ENCODE measurements around the gene KIAA0232. TPM values are rescaled to one million over a fixed set of nuclear protein-coding genes. Genes with fewer than 3 reads are reported as not detected.

KIAA0232 gene
- total and polyA plus RNA-seq, 9 of the 15 experiments (the other 6 are each of a cell fraction or from before 2014, with no cell fraction given) = 3.5 to 17.4 (median 13.0) TPM

DNA sequence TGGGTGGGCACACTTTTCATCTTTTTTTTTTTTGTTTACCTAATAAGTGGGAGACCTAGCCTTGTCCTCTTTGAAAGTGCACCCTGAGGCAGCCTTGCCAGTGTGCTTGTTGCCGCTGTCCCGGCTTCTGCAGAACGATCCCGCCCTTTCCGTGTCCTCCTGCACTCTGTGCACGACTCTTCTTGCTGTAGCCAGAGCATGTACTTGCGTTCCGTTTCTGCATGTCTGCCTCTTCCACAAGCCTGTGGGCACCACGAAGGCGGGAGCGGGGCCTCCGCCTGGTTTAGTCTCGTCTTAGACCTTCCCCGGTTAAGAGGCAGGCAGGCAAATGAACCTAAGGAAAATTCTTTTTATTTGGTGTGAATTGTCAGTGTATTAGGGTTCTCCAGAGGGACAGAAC, 94.5 kb downstream of the KIAA0232 start (continued):
- TF ChIP-seq C11orf30 (IDR thresholded peaks at IDR 0.05; ENCODE audit: low read depth) (no peak), HMGN3 (IDR thresholded peaks at IDR 0.05; ENCODE audit: borderline replicate concordance, extremely low read depth, insufficient read length, low read depth, low read length) (no peak), CBX1 (IDR thresholded peaks at IDR 0.05; ENCODE audit: low read depth) (no peak), NFE2L1 (tag; IDR thresholded peaks at IDR 0.05; ENCODE audit: borderline replicate concordance, low read depth) (no peak), ARNT (IDR thresholded peaks at IDR 0.05) (no peak)
- TF ChIP-seq, protein P1, sequence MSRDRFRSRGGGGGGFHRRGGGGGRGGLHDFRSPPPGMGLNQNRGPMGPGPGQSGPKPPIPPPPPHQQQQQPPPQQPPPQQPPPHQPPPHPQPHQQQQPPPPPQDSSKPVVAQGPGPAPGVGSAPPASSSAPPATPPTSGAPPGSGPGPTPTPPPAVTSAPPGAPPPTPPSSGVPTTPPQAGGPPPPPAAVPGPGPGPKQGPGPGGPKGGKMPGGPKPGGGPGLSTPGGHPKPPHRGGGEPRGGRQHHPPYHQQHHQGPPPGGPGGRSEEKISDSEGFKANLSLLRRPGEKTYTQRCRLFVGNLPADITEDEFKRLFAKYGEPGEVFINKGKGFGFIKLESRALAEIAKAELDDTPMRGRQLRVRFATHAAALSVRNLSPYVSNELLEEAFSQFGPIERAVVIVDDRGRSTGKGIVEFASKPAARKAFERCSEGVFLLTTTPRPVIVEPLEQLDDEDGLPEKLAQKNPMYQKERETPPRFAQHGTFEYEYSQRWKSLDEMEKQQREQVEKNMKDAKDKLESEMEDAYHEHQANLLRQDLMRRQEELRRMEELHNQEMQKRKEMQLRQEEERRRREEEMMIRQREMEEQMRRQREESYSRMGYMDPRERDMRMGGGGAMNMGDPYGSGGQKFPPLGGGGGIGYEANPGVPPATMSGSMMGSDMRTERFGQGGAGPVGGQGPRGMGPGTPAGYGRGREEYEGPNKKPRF (IDR thresholded peaks at IDR 0.05; ENCODE audit: low read depth, low read length) = no peak

DNA sequence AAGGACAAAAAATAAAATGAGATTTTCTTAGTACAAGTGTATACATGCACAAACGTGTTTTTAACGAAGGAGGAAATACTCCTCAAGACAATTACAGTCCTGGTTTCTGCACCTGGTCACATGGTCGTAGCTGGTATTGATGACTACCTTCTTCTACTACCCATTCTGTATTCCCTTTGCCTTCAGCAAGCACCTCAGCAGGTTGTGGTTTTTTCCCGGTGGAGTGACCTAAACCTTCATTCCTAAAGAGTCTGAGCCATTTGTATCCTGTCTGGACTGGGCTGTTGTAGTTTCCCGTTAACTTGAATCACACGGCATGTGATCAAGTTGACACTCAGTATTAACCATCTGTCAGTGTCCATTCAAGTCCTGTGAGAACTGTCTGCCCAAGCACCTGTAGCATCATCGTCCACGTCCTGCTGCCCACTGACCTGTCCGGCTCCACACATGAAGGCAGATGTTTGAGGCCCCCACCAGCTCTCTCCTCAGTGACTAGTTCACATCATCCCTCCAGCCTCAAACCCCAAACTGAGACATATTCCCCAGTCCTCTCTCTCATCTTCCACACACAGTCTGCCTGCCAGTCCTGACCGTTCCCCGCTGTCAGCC, 96.0 kb downstream of the KIAA0232 start:
- H3K79me2 ChIP-seq (ENCODE audit: control insufficient read depth, insufficient read depth, low read length) = 0 out of 3 replicates have a peak, but pooled peaks cover 7% of the 10 kb centered on the region
- H3K36me3 ChIP-seq (ENCODE audit: control insufficient read depth, insufficient read depth, low read length) = peaks cover 94% of the 10 kb centered on the region
- no peaks in the 10 kb centered on the region for H3K9me3 ChIP-seq (replicated peaks; ENCODE audit: control insufficient read depth, insufficient read depth, low read depth, low read length)
- peaks cover 5% of the 10 kb centered on the region for H4K20me1 ChIP-seq (replicated peaks; ENCODE audit: control insufficient read depth, insufficient read depth, low read length)
- no peaks in the 10 kb centered on the region for H3K4me1 ChIP-seq (replicated peaks in 1 of 2; ENCODE audit: control insufficient read depth in 2 of 2, insufficient read depth in 2 of 2, low read length in 2 of 2)
- no peak overlapping the region for H3K9ac ChIP-seq (ENCODE audit: insufficient read depth in 1 of 2, low read depth in 2 of 2, low read length in 2 of 2)
- H3K27me3 ChIP-seq (ENCODE audit: control insufficient read depth in 2 of 2, insufficient read depth in 2 of 2, low read length in 2 of 2) = no peaks in the 10 kb centered on the region
- DNase-seq (ENCODE audit: extremely low read depth in 1 of 4, low spot score in 3 of 4) = no peak
- FAIRE-seq = no peak
- 90% methylated on average over 10 of the region's 11 CpGs for WGBS (ENCODE audit: insufficient coverage, low coverage, missing lambda C conversion rate)
- BruUV-seq (replicated peaks) = no TSS peak
- intact Hi-C loops (cut with micrococcal nuclease) = no loop called here
- H3K4me2 ChIP-seq (ENCODE audit: insufficient read depth, low read length) = no peak overlapping the region
- CTCF ChIA-PET (ENCODE audit: low intra/inter-chr PET ratio) = no interaction called here
- in situ Hi-C loops (cut with MboI) = no loop called here
- H3K9me1 ChIP-seq (ENCODE audit: control insufficient read depth, insufficient read depth, low read length) = no peaks in the 10 kb centered on the region
- H3K27ac ChIP-seq (ENCODE audit: extremely low read depth, low read depth, low read length) = no peak overlapping the region
- no peak for ATAC-seq
- POLR2A ChIA-PET = no interaction called here
- no peak for TF ChIP-seq SMAD4 (CRISPR knock-in tag; conservative IDR thresholded peaks at IDR 0.05)
- no peak for TF ChIP-seq ARNT (IDR thresholded peaks at IDR 0.05)
- TF ChIP-seq, protein P2, sequence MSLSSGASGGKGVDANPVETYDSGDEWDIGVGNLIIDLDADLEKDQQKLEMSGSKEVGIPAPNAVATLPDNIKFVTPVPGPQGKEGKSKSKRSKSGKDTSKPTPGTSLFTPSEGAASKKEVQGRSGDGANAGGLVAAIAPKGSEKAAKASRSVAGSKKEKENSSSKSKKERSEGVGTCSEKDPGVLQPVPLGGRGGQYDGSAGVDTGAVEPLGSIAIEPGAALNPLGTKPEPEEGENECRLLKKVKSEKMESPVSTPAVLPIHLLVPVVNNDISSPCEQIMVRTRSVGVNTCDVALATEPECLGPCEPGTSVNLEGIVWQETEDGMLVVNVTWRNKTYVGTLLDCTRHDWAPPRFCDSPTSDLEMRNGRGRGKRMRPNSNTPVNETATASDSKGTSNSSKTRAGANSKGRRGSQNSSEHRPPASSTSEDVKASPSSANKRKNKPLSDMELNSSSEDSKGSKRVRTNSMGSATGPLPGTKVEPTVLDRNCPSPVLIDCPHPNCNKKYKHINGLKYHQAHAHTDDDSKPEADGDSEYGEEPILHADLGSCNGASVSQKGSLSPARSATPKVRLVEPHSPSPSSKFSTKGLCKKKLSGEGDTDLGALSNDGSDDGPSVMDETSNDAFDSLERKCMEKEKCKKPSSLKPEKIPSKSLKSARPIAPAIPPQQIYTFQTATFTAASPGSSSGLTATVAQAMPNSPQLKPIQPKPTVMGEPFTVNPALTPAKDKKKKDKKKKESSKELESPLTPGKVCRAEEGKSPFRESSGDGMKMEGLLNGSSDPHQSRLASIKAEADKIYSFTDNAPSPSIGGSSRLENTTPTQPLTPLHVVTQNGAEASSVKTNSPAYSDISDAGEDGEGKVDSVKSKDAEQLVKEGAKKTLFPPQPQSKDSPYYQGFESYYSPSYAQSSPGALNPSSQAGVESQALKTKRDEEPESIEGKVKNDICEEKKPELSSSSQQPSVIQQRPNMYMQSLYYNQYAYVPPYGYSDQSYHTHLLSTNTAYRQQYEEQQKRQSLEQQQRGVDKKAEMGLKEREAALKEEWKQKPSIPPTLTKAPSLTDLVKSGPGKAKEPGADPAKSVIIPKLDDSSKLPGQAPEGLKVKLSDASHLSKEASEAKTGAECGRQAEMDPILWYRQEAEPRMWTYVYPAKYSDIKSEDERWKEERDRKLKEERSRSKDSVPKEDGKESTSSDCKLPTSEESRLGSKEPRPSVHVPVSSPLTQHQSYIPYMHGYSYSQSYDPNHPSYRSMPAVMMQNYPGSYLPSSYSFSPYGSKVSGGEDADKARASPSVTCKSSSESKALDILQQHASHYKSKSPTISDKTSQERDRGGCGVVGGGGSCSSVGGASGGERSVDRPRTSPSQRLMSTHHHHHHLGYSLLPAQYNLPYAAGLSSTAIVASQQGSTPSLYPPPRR (CRISPR knock-in tag; IDR thresholded peaks at IDR 0.05; ENCODE audit: borderline replicate concordance) = no peak
- TF ChIP-seq FOXP1 (CRISPR knock-in tag; IDR thresholded peaks at IDR 0.05) = no peak
- TF ChIP-seq ZNF707 (CRISPR knock-in tag; conservative IDR thresholded peaks at IDR 0.05) = no peak
- no peak for TF ChIP-seq SRSF1 (IDR thresholded peaks at IDR 0.05; ENCODE audit: low read depth, low read length)
- no peak overlapping the region for H3K4me3 ChIP-seq
- H2AFZ ChIP-seq (ENCODE audit: low read depth, low read length) = no peak overlapping the region

Data from K562 (cell line).